GM12878 (cell line): Measurements from ENCODE around the gene GAGE12J. TPM values are rescaled to one million over a fixed set of nuclear protein-coding genes. Genes with fewer than 3 reads are reported as not detected.

Experiments used
- ATAC-seq: fragments of 200-7000 bp; cut with Tn5 transposase; 3 replicates; pipeline ENCODE4 v1.9.1; 2020; ENCODE audit warnings: mild to moderate bottlenecking, moderate library complexity
- BruUV-seq: library from RNA; stranded (reverse); fragments of 400-500 nt; replicated peaks from 2 replicates; lab custom pipeline; 2021; lab: Mats Ljungman, UMichigan
- CTCF ChIA-PET: fragments of 300-600 bp; sonication (Branson Sonifier 250); formaldehyde crosslinking; extraction: SDS; loops from one replicate; lab custom pipeline; 2021; ENCODE audit warnings: inconsistent platforms; lab: Yijun Ruan, JAX
- POLR2A ChIA-PET: fragments of 350-600 bp; formaldehyde crosslinking; extraction: SDS; loops from one replicate; lab custom pipeline; 2021; ENCODE audit warnings: inconsistent platforms; lab: Charles Lee
- RAD21 ChIA-PET: fragments of 300-600 bp; sonication (Branson Sonifier 250); formaldehyde crosslinking; loops from one replicate; lab custom pipeline; 2023; ENCODE audit warnings: antibody characterized with exemption; ENCODE audit not compliant: unreplicated experiment; lab: Charles Lee
- SMC1A ChIA-PET: fragments of 300-600 bp; sonication (Branson Sonifier 250); formaldehyde crosslinking; loops from one replicate; lab custom pipeline; 2023; ENCODE audit not compliant: unreplicated experiment, uncharacterized antibody; lab: Charles Lee
- DNase-seq: peaks from one replicate; pipeline ENCODE4 v3.0.0-alpha.2; 2011; ENCODE audit warnings: low read depth, low spot score
- FAIRE-seq: peaks from 3 replicates; lab custom pipeline; 2011; peaks lifted over from hg19 to GRCh38; lab: Jason Lieb, UNC
- H2AFZ ChIP-seq: 2 replicates; pipeline ENCODE4 v1.6.0; 2011; ENCODE audit warnings: low read depth, low read length, control low read depth; ENCODE audit not compliant: control insufficient read depth
- H3K27ac ChIP-seq: 2 replicates; pipeline ENCODE4 v1.5.1; 2011; ENCODE audit warnings: control low read depth; ENCODE audit not compliant: control insufficient read depth, insufficient read depth
- H3K27me3 ChIP-seq, 2 experiments: replicated peaks in 1 of 2; 2 replicates each; pipeline versions ENCODE4 v1.6.0 to v1.6.1; 2011; ENCODE audit warnings: low read length in 1 of 2; ENCODE audit not compliant: control insufficient read depth in 2 of 2, insufficient read depth in 2 of 2
- H3K36me3 ChIP-seq, 2 experiments: 2 replicates each; pipeline ENCODE4 v1.5.1; 2011; ENCODE audit warnings: low read length in 1 of 2; ENCODE audit not compliant: control insufficient read depth in 2 of 2, insufficient read depth in 2 of 2
- H3K4me1 ChIP-seq: 2 replicates; pipeline ENCODE4 v1.6.1; 2011; ENCODE audit warnings: mild to moderate bottlenecking, low read length, moderate library complexity, mixed read lengths; ENCODE audit not compliant: control insufficient read depth, insufficient read depth
- H3K4me2 ChIP-seq: 2 replicates; pipeline ENCODE4 v1.6.0; 2011; ENCODE audit warnings: control low read depth; ENCODE audit not compliant: control insufficient read depth, insufficient read depth
- H3K4me3 ChIP-seq: fragments of 200-600 bp; sonication (generic); 2 replicates; pipeline ENCODE4 v1.5.1; 2016
- H3K79me2 ChIP-seq: 2 replicates; pipeline ENCODE4 v1.6.0; 2011; ENCODE audit warnings: low read length; ENCODE audit not compliant: control insufficient read depth, insufficient read depth
- H3K9ac ChIP-seq: 2 replicates; pipeline ENCODE4 v1.8.0; 2011; ENCODE audit warnings: low read length, control low read depth, mixed read lengths; ENCODE audit not compliant: control insufficient read depth, insufficient read depth
- H3K9me3 ChIP-seq: replicated peaks from 3 replicates; pipeline ENCODE4 v1.5.1; 2011; ENCODE audit warnings: mild to moderate bottlenecking, low read length; ENCODE audit not compliant: control insufficient read depth, insufficient read depth
- H4K20me1 ChIP-seq: 2 replicates; pipeline ENCODE4 v1.6.0; 2011; ENCODE audit not compliant: control insufficient read depth, insufficient read depth
- CBX3 ChIP-seq: fragments of 200-600 bp; sonication (generic); IDR thresholded peaks from 2 replicates; pipeline ENCODE4 v1.6.1; 2016; ENCODE audit warnings: low read depth, borderline replicate concordance
- CREB1 ChIP-seq: IDR thresholded peaks from 2 replicates; pipeline ENCODE4 v1.6.1; 2012; ENCODE audit warnings: low read depth, mild to moderate bottlenecking, inconsistent platforms
- EP300 ChIP-seq, 2 experiments: fragments of 150-350 bp in 1 of 2; IDR thresholded peaks; 2 replicates each; pipeline ENCODE4 v1.6.1; 2011 to 2012; ENCODE audit warnings: low read depth in 2 of 2, low read length in 2 of 2, borderline replicate concordance in 1 of 2, improper control_type of control experiment in 1 of 2, inconsistent platforms in 1 of 2; ENCODE audit not compliant: control insufficient read depth in 1 of 2
- RAD21 ChIP-seq: IDR thresholded peaks from 2 replicates; pipeline ENCODE4 v1.6.1; 2011; ENCODE audit warnings: mild to moderate bottlenecking, low read depth, low read length, moderate library complexity; ENCODE audit not compliant: insufficient read depth
- RBBP5 ChIP-seq: fragments of 200-600 bp; sonication (generic); conservative IDR thresholded peaks from 2 replicates; pipeline ENCODE4 v1.6.1; 2016
- RELA ChIP-seq: fragments of 450-650 bp; IDR thresholded peaks from 2 replicates; pipeline ENCODE4 v1.8.0; 2014; ENCODE audit warnings: borderline replicate concordance; ENCODE audit not compliant: partially characterized antibody
- YBX1 ChIP-seq: fragments of 450-650 bp; IDR thresholded peaks from 2 replicates; pipeline ENCODE4 v1.6.1; 2016; ENCODE audit warnings: antibody characterized with exemption
- WGBS: methylation state at CpG from one replicate; pipeline ENCODE4 v1.1.6; 2016; ENCODE audit warnings: low lambda C conversion rate; ENCODE audit not compliant: insufficient replicate concordance, insufficient coverage; ENCODE audit errors: missing lambda C conversion rate; 5-methylcytosine and 5-hydroxymethylcytosine counted together
- in situ Hi-C: fragments of 300-500 bp; cut with MboI; formaldehyde crosslinking; loops from 9 replicates; pipeline ENCODE4 v1.14.3; 2018; ENCODE audit warnings: mixed read lengths
- intact Hi-C: fragments of 100-400 bp; cut with micrococcal nuclease; formaldehyde crosslinking; loops from one replicate; pipeline ENCODE4 v1.14.2; 2022; ENCODE audit not compliant: unreplicated experiment
- polyA plus RNA-seq, 11 experiments: library from polyadenylated mRNA; depleted of rRNA in 4 of 11; unstranded in 6 of 11; stranded (reverse) in 5 of 11; fragments of >200 nt; fragmentation: Nextera tagmentation in 4 of 11; fragmentation: Illumina TruSeq in 1 of 11; extraction: Ambion mirVana in 4 of 11; extraction: Trizol in 1 of 11; gene quantifications; 1 replicate in 1 of 11; 2 replicates in 10 of 11; pipeline versions ENCODE4 v1.2.1 to v1.2.3, GENCODE V29; 2011 to 2016; ENCODE audit warnings: inconsistent platforms in 2 of 11, missing spikeins in 2 of 11, low read depth in 1 of 11
- total RNA-seq, 4 experiments: library from RNA; depleted of rRNA in 3 of 4; stranded (reverse); fragments of >200 nt in 3 of 4; fragmentation: Illumina TruSeq in 1 of 4; extraction: Trizol in 1 of 4; gene quantifications; 2 replicates each; pipeline versions ENCODE4 v1.2.1 to v1.2.3, GENCODE V29; 2013 to 2021
- TF ChIP-seq, protein P1 (sequence below): fragments of 450-650 bp; IDR thresholded peaks from 2 replicates; pipeline ENCODE4 v1.6.1; 2016; ENCODE audit warnings: mild to moderate bottlenecking, moderate library complexity, borderline replicate concordance
- TF ChIP-seq, protein P2 (sequence below): IDR thresholded peaks from 2 replicates; pipeline ENCODE4 v1.6.1; 2012; ENCODE audit warnings: low read depth, low read length, improper control_type of control experiment

The GAGE12J gene
- total and polyA plus RNA-seq, 10 of the 15 experiments (the other 5 are each of a cell fraction or from before 2014, with no cell fraction given): not detected

DNA sequence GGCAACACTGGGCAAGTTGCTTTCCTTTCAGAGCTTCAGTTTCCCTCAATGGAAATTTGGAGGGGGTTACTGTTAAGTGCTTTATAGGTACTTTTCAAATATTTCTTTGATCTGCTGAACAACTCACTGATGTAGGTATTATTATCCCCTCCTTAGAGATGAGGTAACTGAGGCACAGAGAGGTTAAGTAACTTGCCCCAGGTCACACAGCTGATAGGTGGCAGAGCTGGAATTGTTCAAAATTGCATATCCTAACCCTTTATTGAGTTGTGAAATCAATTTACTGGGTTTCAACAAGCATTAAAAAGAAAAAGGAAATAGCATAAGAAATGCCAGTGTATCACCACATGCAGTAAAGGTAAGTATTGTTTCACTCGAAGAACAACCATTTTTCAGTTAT lies 45.6 kb upstream of the GAGE12J start:
- no peaks in the 10 kb centered on the region for H4K20me1 ChIP-seq
- no peak for DNase-seq
- no peak overlapping the region for H3K9ac ChIP-seq
- H3K4me1 ChIP-seq: no peaks in the 10 kb centered on the region
- CTCF ChIA-PET: no interaction called here
- no peak overlapping the region for H3K4me3 ChIP-seq
- no peaks in the 10 kb centered on the region for H3K9me3 ChIP-seq
- in situ Hi-C loops (no loop called here), intact Hi-C loops (no loop called here)
- no peaks in the 10 kb centered on the region for H3K27me3 ChIP-seq
- POLR2A ChIA-PET: no interaction called here
- no peak for ATAC-seq
- no peaks in the 10 kb centered on the region for H3K36me3 ChIP-seq
- no peak overlapping the region for H3K27ac ChIP-seq
- SMC1A ChIA-PET: no interaction called here
- RAD21 ChIA-PET: no interaction called here
- no peak overlapping the region for H2AFZ ChIP-seq
- BruUV-seq: no TSS peak
- no peak for TF ChIP-seq YBX1
- TF ChIP-seq, protein P1, sequence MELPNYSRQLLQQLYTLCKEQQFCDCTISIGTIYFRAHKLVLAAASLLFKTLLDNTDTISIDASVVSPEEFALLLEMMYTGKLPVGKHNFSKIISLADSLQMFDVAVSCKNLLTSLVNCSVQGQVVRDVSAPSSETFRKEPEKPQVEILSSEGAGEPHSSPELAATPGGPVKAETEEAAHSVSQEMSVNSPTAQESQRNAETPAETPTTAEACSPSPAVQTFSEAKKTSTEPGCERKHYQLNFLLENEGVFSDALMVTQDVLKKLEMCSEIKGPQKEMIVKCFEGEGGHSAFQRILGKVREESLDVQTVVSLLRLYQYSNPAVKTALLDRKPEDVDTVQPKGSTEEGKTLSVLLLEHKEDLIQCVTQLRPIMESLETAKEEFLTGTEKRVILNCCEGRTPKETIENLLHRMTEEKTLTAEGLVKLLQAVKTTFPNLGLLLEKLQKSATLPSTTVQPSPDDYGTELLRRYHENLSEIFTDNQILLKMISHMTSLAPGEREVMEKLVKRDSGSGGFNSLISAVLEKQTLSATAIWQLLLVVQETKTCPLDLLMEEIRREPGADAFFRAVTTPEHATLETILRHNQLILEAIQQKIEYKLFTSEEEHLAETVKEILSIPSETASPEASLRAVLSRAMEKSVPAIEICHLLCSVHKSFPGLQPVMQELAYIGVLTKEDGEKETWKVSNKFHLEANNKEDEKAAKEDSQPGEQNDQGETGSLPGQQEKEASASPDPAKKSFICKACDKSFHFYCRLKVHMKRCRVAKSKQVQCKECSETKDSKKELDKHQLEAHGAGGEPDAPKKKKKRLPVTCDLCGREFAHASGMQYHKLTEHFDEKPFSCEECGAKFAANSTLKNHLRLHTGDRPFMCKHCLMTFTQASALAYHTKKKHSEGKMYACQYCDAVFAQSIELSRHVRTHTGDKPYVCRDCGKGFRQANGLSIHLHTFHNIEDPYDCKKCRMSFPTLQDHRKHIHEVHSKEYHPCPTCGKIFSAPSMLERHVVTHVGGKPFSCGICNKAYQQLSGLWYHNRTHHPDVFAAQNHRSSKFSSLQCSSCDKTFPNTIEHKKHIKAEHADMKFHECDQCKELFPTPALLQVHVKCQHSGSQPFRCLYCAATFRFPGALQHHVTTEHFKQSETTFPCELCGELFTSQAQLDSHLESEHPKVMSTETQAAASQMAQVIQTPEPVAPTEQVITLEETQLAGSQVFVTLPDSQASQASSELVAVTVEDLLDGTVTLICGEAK: no peak
- no peak for TF ChIP-seq RELA
- TF ChIP-seq EP300 (IDR thresholded peaks at IDR 0.05; ENCODE audit: borderline replicate concordance in 1 of 2, control insufficient read depth in 1 of 2, low read depth in 2 of 2, low read length in 2 of 2): no peak
- TF ChIP-seq CBX3: no peak
- TF ChIP-seq CREB1: no peak
- TF ChIP-seq, protein P2, sequence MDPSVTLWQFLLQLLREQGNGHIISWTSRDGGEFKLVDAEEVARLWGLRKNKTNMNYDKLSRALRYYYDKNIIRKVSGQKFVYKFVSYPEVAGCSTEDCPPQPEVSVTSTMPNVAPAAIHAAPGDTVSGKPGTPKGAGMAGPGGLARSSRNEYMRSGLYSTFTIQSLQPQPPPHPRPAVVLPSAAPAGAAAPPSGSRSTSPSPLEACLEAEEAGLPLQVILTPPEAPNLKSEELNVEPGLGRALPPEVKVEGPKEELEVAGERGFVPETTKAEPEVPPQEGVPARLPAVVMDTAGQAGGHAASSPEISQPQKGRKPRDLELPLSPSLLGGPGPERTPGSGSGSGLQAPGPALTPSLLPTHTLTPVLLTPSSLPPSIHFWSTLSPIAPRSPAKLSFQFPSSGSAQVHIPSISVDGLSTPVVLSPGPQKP: no peak
- TF ChIP-seq RBBP5: no peak
- no peak for TF ChIP-seq RAD21
- WGBS: 4% methylated on average over 1 of the region's 1 CpG
- peaks cover 4% of the 10 kb centered on the region for H3K79me2 ChIP-seq
- no peak for FAIRE-seq
- no peak overlapping the region for H3K4me2 ChIP-seq
